ENCODE measurements around the gene LIMCH1.

The LIMCH1 gene

GRCh38 chr4:41741354-41741753, 203.4 kb downstream of the LIMCH1 start:
- peak in 1 of 2 experiments; percentile 8 for DNase-seq

GRCh38 chr4:41744572-41745291, 206.8 kb downstream of the LIMCH1 start:
- no peak for DNase-seq

- DNase-seq: no peak
These were observed 207.5 kb downstream of the LIMCH1 start for GRCh38 chr4:41745292-41746024.

- DNase-seq: no peak
These were observed 208.1 kb downstream of the LIMCH1 start for GRCh38 chr4:41746025-41746439.

- DNase-seq: no peak
These were observed 208.7 kb downstream of the LIMCH1 start for GRCh38 chr4:41746440-41747229.

- no peak for DNase-seq
These were observed 209.5 kb downstream of the LIMCH1 start for GRCh38 chr4:41747230-41748055.

- no peak for DNase-seq
These were observed 210.2 kb downstream of the LIMCH1 start for GRCh38 chr4:41748074-41748570.

GRCh38 chr4:41748571-41749475, 210.9 kb downstream of the LIMCH1 start, which contains the start of gene PHOX2B:
Gene PHOX2B, minus strand, starts transcription at chr4:41748725. Its CDS starts 115 bp downstream, at chr4:41748610.
- DNase-seq: no peak

- DNase-seq: no peak
These were observed 211.7 kb downstream of the LIMCH1 start for GRCh38 chr4:41749631-41750039.
